Raji (cell line): ENCODE results near the gene ARHGEF7.

Experiments used
- POLR2A ChIP-seq: IDR thresholded peaks from 2 replicates; pipeline ENCODE4 v1.6.1; 2011; ENCODE audit warnings: low read depth, low read length, control low read depth; ENCODE audit not compliant: insufficient read depth

The ARHGEF7 gene

GRCh38 chr13:111296417-111296816, 181.3 kb downstream of the ARHGEF7 start:
- TF ChIP-seq POLR2A = no peak

- TF ChIP-seq POLR2A = no peak
These were observed 183.3 kb downstream of the ARHGEF7 start for GRCh38 chr13:111298214-111298975.

- no peak for TF ChIP-seq POLR2A
These were observed 187.1 kb downstream of the ARHGEF7 start for GRCh38 chr13:111302045-111302726.

- no peak for TF ChIP-seq POLR2A
These were observed 188.4 kb downstream of the ARHGEF7 start for GRCh38 chr13:111303559-111303958.

GRCh38 chr13:111304041-111304544, 189.0 kb downstream of the ARHGEF7 start:
- no peak for TF ChIP-seq POLR2A

GRCh38 chr13:111304603-111305289, 189.6 kb downstream of the ARHGEF7 start:
- no peak for TF ChIP-seq POLR2A

- no peak for TF ChIP-seq POLR2A
These were observed 198.0 kb downstream of the ARHGEF7 start for GRCh38 chr13:111312944-111313590.

GRCh38 chr13:111313911-111314425, 198.9 kb downstream of the ARHGEF7 start:
- TF ChIP-seq POLR2A = no peak

- TF ChIP-seq POLR2A = no peak
These were observed 199.7 kb downstream of the ARHGEF7 start for GRCh38 chr13:111314852-111315251.

GRCh38 chr13:111315347-111315995, 200.4 kb downstream of the ARHGEF7 start:
- TF ChIP-seq POLR2A = no peak

- no peak for TF ChIP-seq POLR2A
These were observed 201.1 kb downstream of the ARHGEF7 start for GRCh38 chr13:111316161-111316730.

- TF ChIP-seq POLR2A = no peak
These were observed 202.0 kb downstream of the ARHGEF7 start for GRCh38 chr13:111317042-111317550.

- no peak for TF ChIP-seq POLR2A
These were observed 202.6 kb downstream of the ARHGEF7 start for GRCh38 chr13:111317571-111318345.
